MCF 10A (cell line): ENCODE results near the gene SULT4A1. TPM values are rescaled to one million over a fixed set of nuclear protein-coding genes. Genes with fewer than 3 reads are reported as not detected.

ENCODE experiments used
- BruUV-seq: library from RNA; stranded (reverse); fragments of 400-500 nt; replicated peaks from 2 replicates; lab custom pipeline; 2021; lab: Mats Ljungman, UMichigan
- CTCF ChIA-PET: fragments of 300-600 bp; sonication (Branson Sonifier 250); formaldehyde crosslinking; extraction: SDS; loops from one replicate; lab custom pipeline; 2021; ENCODE audit warnings: antibody characterized with exemption, inconsistent platforms; lab: Yijun Ruan, JAX
- POLR2A ChIA-PET: fragments of 300-600, 350-650 bp; sonication (Branson Sonifier 250); formaldehyde crosslinking; extraction: SDS; loops from one replicate; lab custom pipeline; 2020; ENCODE audit warnings: antibody characterized with exemption, inconsistent platforms; lab: Yijun Ruan, JAX
- DNase-seq: peaks from one replicate; pipeline ENCODE4 v3.0.0-alpha.2; 2018; ENCODE audit not compliant: unreplicated experiment
- H3K27ac Mint-ChIP-seq: one replicate; pipeline ENCODE4 v1.8.0; 2022; ENCODE audit warnings: mild to moderate bottlenecking, low read depth, mixed read lengths; ENCODE audit not compliant: unreplicated experiment
- H3K27me3 Mint-ChIP-seq: one replicate; pipeline ENCODE4 v1.8.0; 2022; ENCODE audit warnings: mixed read lengths; ENCODE audit not compliant: insufficient read depth, unreplicated experiment
- H3K36me3 Mint-ChIP-seq: one replicate; pipeline ENCODE4 v1.8.0; 2022; ENCODE audit warnings: mild to moderate bottlenecking, moderate library complexity, mixed read lengths; ENCODE audit not compliant: insufficient read depth, unreplicated experiment
- H3K4me1 Mint-ChIP-seq: one replicate; pipeline ENCODE4 v1.8.0; 2022; ENCODE audit warnings: mixed read lengths; ENCODE audit not compliant: insufficient read depth, unreplicated experiment
- H3K4me3 Mint-ChIP-seq: one replicate; pipeline ENCODE4 v1.8.0; 2022; ENCODE audit warnings: mild to moderate bottlenecking, moderate library complexity, mixed read lengths; ENCODE audit not compliant: unreplicated experiment
- H3K9me3 Mint-ChIP-seq: one replicate; pipeline ENCODE4 v1.8.0; 2022; ENCODE audit warnings: mixed read lengths; ENCODE audit not compliant: unreplicated experiment
- CTCF ChIP-seq: fragments of 200-600 bp; IDR thresholded peaks from one replicate; pipeline ENCODE4 v1.8.0; 2022; ENCODE audit warnings: antibody characterized with exemption, mild to moderate bottlenecking; ENCODE audit not compliant: unreplicated experiment
- intact Hi-C: fragments of 100-400 bp; cut with micrococcal nuclease; formaldehyde crosslinking; loops from 2 replicates; pipeline ENCODE4 v1.14.1; 2022
- total RNA-seq: library from RNA; stranded (reverse); gene quantifications from 2 replicates; pipeline ENCODE4 v1.2.3, GENCODE V29; 2022

SULT4A1 gene
- total RNA-seq, 1 experiment from 2014 or later, result not detected

GRCh38 chr22:43819421-43819921 lies 42.8 kb downstream of the SULT4A1 start:
- Mint-ChIP-seq H3K4me3 (no peak overlapping the region), H3K27me3 (peaks cover 40% of the 10 kb centered on the region), H3K4me1 (no peaks in the 10 kb centered on the region), H3K36me3 (no peaks in the 10 kb centered on the region), H3K27ac (no peak overlapping the region), H3K9me3 (no peaks in the 10 kb centered on the region)
- TF ChIP-seq CTCF, result no peak
- DNase-seq, result no peak
- ChIA-PET CTCF (interaction anchor here (0.6 kb wide), 1 partner anchor 71 kb away, joined by 3 read pairs; no protein-coding TSS in a partner anchor), POLR2A (interaction anchor here (0.5 to 0.6 kb wide), 2 partner anchors 388 to 867 kb away, joined by 3 read pairs; no protein-coding TSS in a partner anchor)
- no TSS peak for BruUV-seq
- intact Hi-C loops, result no loop called here

GRCh38 chr22:43818981-43819380 lies 43.3 kb downstream of the SULT4A1 start:
- Mint-ChIP-seq H3K4me1 (no peaks in the 10 kb centered on the region), H3K9me3 (no peaks in the 10 kb centered on the region), H3K4me3 (no peak overlapping the region), H3K27ac (no peak overlapping the region), H3K27me3 (peaks cover 35% of the 10 kb centered on the region), H3K36me3 (no peaks in the 10 kb centered on the region)
- intact Hi-C loops, result no loop called here
- ChIA-PET CTCF (interaction anchor here (0.6 to 1.6 kb wide), 2 partner anchors 7 to 278 kb away, joined by 3 to 4 read pairs; no protein-coding TSS in a partner anchor), POLR2A (interaction anchor here (0.6 kb wide), 1 partner anchor 388 kb away, joined by 3 read pairs; no protein-coding TSS in a partner anchor)
- BruUV-seq, result no TSS peak
- no peak for DNase-seq
- no peak for TF ChIP-seq CTCF

GRCh38 chr22:43817402-43817801 lies 44.9 kb downstream of the SULT4A1 start:
- H3K9me3 Mint-ChIP-seq, result no peaks in the 10 kb centered on the region
- no TSS peak for BruUV-seq
- CTCF ChIA-PET, result interaction anchor here (1.4 to 1.6 kb wide), 2 partner anchors 9 to 428 kb away, joined by 3 to 4 read pairs; no protein-coding TSS in a partner anchor

GRCh38 chr22:43814264-43814663 lies 48.0 kb downstream of the SULT4A1 start:
- Mint-ChIP-seq H3K9me3 (no peaks in the 10 kb centered on the region), H3K4me1 (peaks cover 5% of the 10 kb centered on the region), H3K27me3 (no peaks in the 10 kb centered on the region), H3K36me3 (no peaks in the 10 kb centered on the region), H3K4me3 (no peak overlapping the region), H3K27ac (no peak overlapping the region)
- POLR2A ChIA-PET, result no interaction called here
- intact Hi-C loops, result no loop called here
- CTCF ChIA-PET, result no interaction called here
- no peak for TF ChIP-seq CTCF
- DNase-seq, result no peak
- no TSS peak for BruUV-seq

More at GRCh38 chr22:43817402-43817801, 44.9 kb downstream of the SULT4A1 start:
- Mint-ChIP-seq H3K36me3 (no peaks in the 10 kb centered on the region), H3K4me3 (no peak overlapping the region), H3K4me1 (peaks cover 5% of the 10 kb centered on the region), H3K27ac (no peak overlapping the region), H3K27me3 (peaks cover 20% of the 10 kb centered on the region)
- intact Hi-C loops, result no loop called here
- TF ChIP-seq CTCF, result no peak
- DNase-seq, result no peak
- POLR2A ChIA-PET, result no interaction called here
